ENCODE data around the gene TENM3. TPM values are rescaled to one million over a fixed set of nuclear protein-coding genes. Genes with fewer than 3 reads are reported as not detected.

The TENM3 gene
- polyA plus RNA-seq, 1 of the 3 experiments (the other 2 are of a cell fraction) = 10.4 TPM

- POLR2A ChIA-PET = no interaction called here
- Histone ChIP-seq H3K27ac (ENCODE audit: low read depth in 2 of 2, low read length in 1 of 2) (no peak overlapping the region), H3K79me2 (ENCODE audit: insufficient read depth) (no peaks in the 10 kb centered on the region), H3K27me3 (ENCODE audit: insufficient read depth) (no peaks in the 10 kb centered on the region), H3K4me1 (ENCODE audit: control insufficient read depth in 1 of 2, insufficient read depth in 2 of 2, low read depth in 1 of 2, low read length in 1 of 2) (peaks cover 0 to 2% of the 10 kb centered on the region in 2 experiments; a peak in 1 of 4 replicates), H3K9me3 (no peaks in the 10 kb centered on the region), H3K4me2 (no peak overlapping the region), H3K9ac (no peak overlapping the region), H3K9me2 (no peaks in the 10 kb centered on the region), H4K20me1 (ENCODE audit: insufficient read depth) (no peaks in the 10 kb centered on the region), H3K4me3 (ENCODE audit: low read depth in 2 of 2, low read length in 1 of 2) (no peak overlapping the region), H3K36me3 (replicated peaks in 1 of 2; ENCODE audit: control insufficient read depth in 1 of 2, insufficient read depth in 2 of 2, low read length in 1 of 2) (no peaks in the 10 kb centered on the region), H2AFZ (ENCODE audit: low read depth) (no peak overlapping the region), H3F3A (replicated peaks; ENCODE audit: insufficient read depth) (no peaks in the 10 kb centered on the region)
- TF ChIP-seq YY1 (IDR thresholded peaks at IDR 0.05; ENCODE audit: low read depth) = no peak
- DNase-seq = no peak
- WGBS (ENCODE audit: low lambda C conversion rate) = 97% methylated on average over 18 of the region's 45 CpGs
- CTCF ChIA-PET = interaction anchor here (1.0 to 1.2 kb wide), 2 partner anchors 12 to 1279 kb away, joined by 3 read pairs; no protein-coding TSS in a partner anchor
Measured at GRCh38 chr4:182807767-182808548, 564.8 kb downstream of the TENM3 start.

DNA sequence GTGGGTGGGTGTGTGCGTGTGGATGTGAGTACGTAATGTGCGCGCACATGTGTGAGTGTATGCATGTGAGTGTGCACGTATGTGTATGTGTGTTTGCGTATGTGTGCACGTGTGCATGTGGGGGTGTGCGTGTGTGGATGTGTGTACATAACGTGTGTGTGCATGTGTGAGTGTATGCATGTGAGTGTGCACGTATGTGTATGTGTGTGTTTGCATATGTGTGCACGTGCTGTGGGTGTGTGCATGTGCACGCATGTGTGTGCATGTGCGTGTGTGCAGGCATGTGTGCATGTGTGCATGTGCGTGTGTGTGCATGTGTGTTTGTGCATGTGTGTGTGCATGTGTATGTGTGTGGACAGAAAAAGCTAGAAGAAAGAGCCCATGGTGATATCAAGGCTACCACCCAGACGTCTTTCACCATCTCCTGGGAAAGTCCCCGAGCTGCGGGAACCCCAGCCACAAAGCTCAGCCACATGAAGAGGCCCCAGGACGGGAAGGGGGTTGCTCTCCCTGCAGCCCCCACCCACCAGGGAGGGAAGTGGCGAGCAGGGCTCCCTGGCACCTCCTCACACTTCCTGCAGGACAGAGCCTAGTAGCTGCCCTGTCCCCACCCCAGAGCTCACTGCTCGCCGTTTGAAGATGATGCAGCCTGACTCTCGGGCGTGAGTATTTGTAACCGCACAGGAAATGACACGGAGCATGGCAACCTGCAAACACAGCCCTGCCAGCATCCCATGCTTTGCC, 565.6 kb downstream of the TENM3 start:
- no peak for DNase-seq
- Histone ChIP-seq H2AFZ (ENCODE audit: low read depth) (no peak overlapping the region), H3K9ac (no peak overlapping the region), H3K4me1 (ENCODE audit: control insufficient read depth in 1 of 2, insufficient read depth in 2 of 2, low read depth in 1 of 2, low read length in 1 of 2) (peaks cover 0 to 2% of the 10 kb centered on the region in 2 experiments; a peak in 1 of 4 replicates), H3K79me2 (ENCODE audit: insufficient read depth) (no peaks in the 10 kb centered on the region), H4K20me1 (ENCODE audit: insufficient read depth) (no peaks in the 10 kb centered on the region), H3K27ac (ENCODE audit: low read depth in 2 of 2, low read length in 1 of 2) (no peak overlapping the region), H3K4me2 (no peak overlapping the region), H3K4me3 (ENCODE audit: low read depth in 2 of 2, low read length in 1 of 2) (no peak overlapping the region), H3K9me2 (no peaks in the 10 kb centered on the region), H3K9me3 (no peaks in the 10 kb centered on the region), H3K27me3 (ENCODE audit: insufficient read depth) (no peaks in the 10 kb centered on the region), H3F3A (replicated peaks; ENCODE audit: insufficient read depth) (no peaks in the 10 kb centered on the region), H3K36me3 (replicated peaks in 1 of 2; ENCODE audit: control insufficient read depth in 1 of 2, insufficient read depth in 2 of 2, low read length in 1 of 2) (no peaks in the 10 kb centered on the region)
- CTCF ChIA-PET = interaction anchor here (1.0 to 1.2 kb wide), 2 partner anchors 12 to 116 kb away, joined by 3 to 5 read pairs; no protein-coding TSS in a partner anchor
- POLR2A ChIA-PET = no interaction called here
- 91% methylated on average over 24 of the region's 25 CpGs for WGBS (ENCODE audit: low lambda C conversion rate)
- TF ChIP-seq FOSL2 (IDR thresholded peaks at IDR 0.05; ENCODE audit: borderline replicate concordance, low read depth) (no peak), GABPA (IDR thresholded peaks at IDR 0.05; ENCODE audit: low read depth) (no peak), POLR2AphosphoS5 (IDR thresholded peaks at IDR 0.05; ENCODE audit: low read depth, low read length) (no peak), EZH2phosphoT487 (IDR thresholded peaks at IDR 0.05; ENCODE audit: borderline replicate concordance, low read depth) (no peak), TCF12 (IDR thresholded peaks at IDR 0.05) (no peak), JUND (IDR thresholded peaks at IDR 0.05) (no peak), NRF1 (IDR thresholded peaks at IDR 0.05; ENCODE audit: low read depth, low read length) (no peak), CTCF (IDR thresholded peaks at IDR 0.05) (no peak), TEAD4 (IDR thresholded peaks at IDR 0.05; ENCODE audit: borderline replicate concordance, insufficient read depth) (no peak), SMC3 (IDR thresholded peaks at IDR 0.05; ENCODE audit: low read depth, low read length) (no peak)
- TF ChIP-seq, protein P1, sequence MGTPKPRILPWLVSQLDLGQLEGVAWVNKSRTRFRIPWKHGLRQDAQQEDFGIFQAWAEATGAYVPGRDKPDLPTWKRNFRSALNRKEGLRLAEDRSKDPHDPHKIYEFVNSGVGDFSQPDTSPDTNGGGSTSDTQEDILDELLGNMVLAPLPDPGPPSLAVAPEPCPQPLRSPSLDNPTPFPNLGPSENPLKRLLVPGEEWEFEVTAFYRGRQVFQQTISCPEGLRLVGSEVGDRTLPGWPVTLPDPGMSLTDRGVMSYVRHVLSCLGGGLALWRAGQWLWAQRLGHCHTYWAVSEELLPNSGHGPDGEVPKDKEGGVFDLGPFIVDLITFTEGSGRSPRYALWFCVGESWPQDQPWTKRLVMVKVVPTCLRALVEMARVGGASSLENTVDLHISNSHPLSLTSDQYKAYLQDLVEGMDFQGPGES (IDR thresholded peaks at IDR 0.05; ENCODE audit: low read depth, low read length) = no peak
